ENCODE measurements around the gene KASH5.
A peak's percentile ranks its signal among the peaks of the same experiment; 100 is the strongest.
"Not testable (repeated sequence)": the region's sequence is repeated elsewhere in the genome, so short reads cannot be mapped to it uniquely, and the experiment has no call there.

Gene KASH5

GRCh38 chr19:49441960-49442350, 53.9 kb downstream of the KASH5 start:
- peak overlapping the region; percentile 74 for H3K4me3 ChIP-seq
- H3K4me2 ChIP-seq, result peak overlapping the region; percentile 97
- H3K27ac ChIP-seq, result no peak overlapping the region
- no peaks in the 10 kb centered on the region for H3K9me3 ChIP-seq
- H3K36me3 ChIP-seq, result peaks cover 12% of the 10 kb centered on the region
- TF ChIP-seq Cebpa-rat (IDR thresholded peaks at IDR 0.05), result no peak
- peaks cover 41% of the 10 kb centered on the region for H4K20me1 ChIP-seq
- peaks cover 38% of the 10 kb centered on the region for H3K4me1 ChIP-seq
- peaks cover 56% of the 10 kb centered on the region for H3K27me3 ChIP-seq
- H3K9ac ChIP-seq, result no peak overlapping the region

GRCh38 chr19:49442354-49442753, 54.3 kb downstream of the KASH5 start:
- no peak overlapping the region for H3K9ac ChIP-seq
- H3K36me3 ChIP-seq, result peaks cover 16% of the 10 kb centered on the region
- peak overlapping the region; percentile 74 for H3K4me3 ChIP-seq
- H3K4me2 ChIP-seq, result peak overlapping the region; percentile 97
- H3K27ac ChIP-seq, result no peak overlapping the region
- TF ChIP-seq Cebpa-rat (IDR thresholded peaks at IDR 0.05), result no peak
- peaks cover 42% of the 10 kb centered on the region for H3K4me1 ChIP-seq
- peaks cover 52% of the 10 kb centered on the region for H3K27me3 ChIP-seq
- H4K20me1 ChIP-seq, result peaks cover 45% of the 10 kb centered on the region
- no peaks in the 10 kb centered on the region for H3K9me3 ChIP-seq

- Histone ChIP-seq H3K4me2 (peak overlapping the region; percentile 97), H3K9me3 (no peaks in the 10 kb centered on the region), H3K4me3 (peak overlapping the region; percentile 74), H3K27me3 (peaks cover 47% of the 10 kb centered on the region), H4K20me1 (peaks cover 40% of the 10 kb centered on the region), H3K4me1 (peaks cover 48% of the 10 kb centered on the region), H3K36me3 (peaks cover 19% of the 10 kb centered on the region), H3K9ac (peak overlapping the region; percentile 70), H3K27ac (peak overlapping the region; percentile 76)
- no peak for TF ChIP-seq Cebpa-rat (IDR thresholded peaks at IDR 0.05)
These were observed 54.8 kb downstream of the KASH5 start for GRCh38 chr19:49442771-49443365.

GRCh38 chr19:49443366-49444099, 55.5 kb downstream of the KASH5 start:
- peak overlapping the region; percentile 76 for H3K27ac ChIP-seq
- H3K4me3 ChIP-seq, result peak overlapping the region; percentile 74
- peaks cover 25% of the 10 kb centered on the region for H3K36me3 ChIP-seq
- peak overlapping the region; percentile 70 for H3K9ac ChIP-seq
- H3K4me2 ChIP-seq, result peak overlapping the region; percentile 97
- TF ChIP-seq Cebpa-rat (IDR thresholded peaks at IDR 0.05), result no peak
- peaks cover 40% of the 10 kb centered on the region for H3K27me3 ChIP-seq
- H3K9me3 ChIP-seq, result no peaks in the 10 kb centered on the region
- H4K20me1 ChIP-seq, result peaks cover 33% of the 10 kb centered on the region
- H3K4me1 ChIP-seq, result peaks cover 54% of the 10 kb centered on the region

- Histone ChIP-seq H3K36me3 (peaks cover 32% of the 10 kb centered on the region), H3K4me3 (peak overlapping the region; percentile 74; the same call in 1 of the 2 replicates), H4K20me1 (peaks cover 27% of the 10 kb centered on the region), H3K27me3 (peaks cover 34% of the 10 kb centered on the region), H3K4me1 (peaks cover 61% of the 10 kb centered on the region), H3K4me2 (peak overlapping the region; percentile 97)
- not testable (repeated sequence) for H3K9ac ChIP-seq, H3K9me3 ChIP-seq, H3K27ac ChIP-seq
These were observed 56.2 kb downstream of the KASH5 start for GRCh38 chr19:49444100-49444700.

GRCh38 chr19:49445997-49446396, 57.9 kb downstream of the KASH5 start:
- H4K20me1 ChIP-seq, result peaks cover 11% of the 10 kb centered on the region
- H3K27me3 ChIP-seq, result peaks cover 16% of the 10 kb centered on the region
- H3K9me3 ChIP-seq, result no peaks in the 10 kb centered on the region
- no peak for TF ChIP-seq Cebpa-rat (IDR thresholded peaks at IDR 0.05)
- H3K4me1 ChIP-seq, result peaks cover 76% of the 10 kb centered on the region
- 0 out of 2 replicates have a peak overlapping the region, but pooled peaks have one; percentile 41 for H3K9ac ChIP-seq
- peak overlapping the region; percentile 59; the same call in 1 of the 2 replicates for H3K4me2 ChIP-seq
- peaks cover 44% of the 10 kb centered on the region for H3K36me3 ChIP-seq
- H3K27ac ChIP-seq, result peak overlapping the region; percentile 31; the same call in 1 of the 2 replicates
- no peak overlapping the region for H3K4me3 ChIP-seq

- H3K9me3 ChIP-seq, result no peaks in the 10 kb centered on the region
- peak overlapping the region; percentile 59 for H3K4me2 ChIP-seq
- peaks cover 73% of the 10 kb centered on the region for H3K4me1 ChIP-seq
- peak overlapping the region; percentile 30; the same call in 1 of the 2 replicates for H3K27ac ChIP-seq
- H3K9ac ChIP-seq, result 0 out of 2 replicates have a peak overlapping the region, but pooled peaks have one; percentile 19
- H3K27me3 ChIP-seq, result no peaks in the 10 kb centered on the region
- H3K4me3 ChIP-seq, result no peak overlapping the region
- peaks cover 10% of the 10 kb centered on the region for H4K20me1 ChIP-seq
- H3K36me3 ChIP-seq, result peaks cover 44% of the 10 kb centered on the region
- no peak for TF ChIP-seq Cebpa-rat (IDR thresholded peaks at IDR 0.05)
These were observed 59.7 kb downstream of the KASH5 start for GRCh38 chr19:49447485-49448431.

GRCh38 chr19:49448432-49448786, 60.4 kb downstream of the KASH5 start:
- peak overlapping the region; percentile 59 for H3K4me2 ChIP-seq
- no peaks in the 10 kb centered on the region for H3K27me3 ChIP-seq
- H3K4me3 ChIP-seq, result no peak overlapping the region
- H4K20me1 ChIP-seq, result peaks cover 10% of the 10 kb centered on the region
- TF ChIP-seq Cebpa-rat (IDR thresholded peaks at IDR 0.05), result no peak
- H3K9ac ChIP-seq, result peak overlapping the region; percentile 27; the same call in 1 of the 2 replicates
- H3K27ac ChIP-seq, result peak overlapping the region; percentile 30; the same call in 1 of the 2 replicates
- H3K36me3 ChIP-seq, result peaks cover 44% of the 10 kb centered on the region
- H3K9me3 ChIP-seq, result no peaks in the 10 kb centered on the region
- H3K4me1 ChIP-seq, result peaks cover 73% of the 10 kb centered on the region

- Histone ChIP-seq H3K4me3 (peak overlapping the region; percentile 93), H3K9ac (peak overlapping the region; percentile 97), H3K36me3 (peaks cover 44% of the 10 kb centered on the region), H4K20me1 (peaks cover 10% of the 10 kb centered on the region), H3K4me2 (peak overlapping the region; percentile 90), H3K27ac (peak overlapping the region; percentile 96), H3K27me3 (no peaks in the 10 kb centered on the region), H3K4me1 (peaks cover 74% of the 10 kb centered on the region), H3K9me3 (no peaks in the 10 kb centered on the region)
- TF ChIP-seq Cebpa-rat (IDR thresholded peaks at IDR 0.05), result no peak
These were observed 62.4 kb downstream of the KASH5 start for GRCh38 chr19:49450405-49450804.

Measured in BLaER1 (cell line).